ENCODE measurements around the gene NKG7. TPM values are rescaled to one million over a fixed set of nuclear protein-coding genes. Genes with fewer than 3 reads are reported as not detected.

NKG7 gene
- total and polyA plus RNA-seq, 8 donors: 2.8 to 50.1 (median 6.0) TPM

DNA sequence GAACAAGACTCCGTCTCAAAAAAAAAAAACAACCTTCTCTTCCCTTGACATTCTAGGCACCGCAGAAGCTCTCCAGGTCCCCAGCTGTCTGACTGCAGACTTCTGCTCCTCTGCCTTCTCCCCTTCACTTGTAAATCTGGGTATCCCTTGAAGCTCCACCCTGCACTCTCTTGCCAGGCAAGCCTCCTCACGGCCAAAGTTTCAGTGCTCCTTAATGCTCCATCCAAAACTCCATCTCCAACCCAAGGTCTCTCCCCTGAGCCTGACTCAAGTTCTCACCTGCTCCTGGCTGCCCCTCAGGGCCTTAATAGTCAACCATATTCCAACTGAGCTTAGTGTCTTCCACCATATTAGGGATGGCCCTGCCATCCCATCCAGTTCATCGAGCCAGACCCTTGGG lies 2.2 kb downstream of the NKG7 start:
- Histone ChIP-seq H3K27ac (peak overlapping the region in 1 of 2 donors; percentile 81), H3K9me3 (no peaks in the 10 kb centered on the region), H3K4me1 (peaks cover 0 to 61% of the 10 kb centered on the region in 2 donors), H3K36me3 (no peaks in the 10 kb centered on the region), H3K27me3 (no peaks in the 10 kb centered on the region), H3K4me3 (peak overlapping the region in 1 of 2 donors; percentile 14)
- ATAC-seq (no peak), DNase-seq (no peak)
- TF ChIP-seq, protein P1, sequence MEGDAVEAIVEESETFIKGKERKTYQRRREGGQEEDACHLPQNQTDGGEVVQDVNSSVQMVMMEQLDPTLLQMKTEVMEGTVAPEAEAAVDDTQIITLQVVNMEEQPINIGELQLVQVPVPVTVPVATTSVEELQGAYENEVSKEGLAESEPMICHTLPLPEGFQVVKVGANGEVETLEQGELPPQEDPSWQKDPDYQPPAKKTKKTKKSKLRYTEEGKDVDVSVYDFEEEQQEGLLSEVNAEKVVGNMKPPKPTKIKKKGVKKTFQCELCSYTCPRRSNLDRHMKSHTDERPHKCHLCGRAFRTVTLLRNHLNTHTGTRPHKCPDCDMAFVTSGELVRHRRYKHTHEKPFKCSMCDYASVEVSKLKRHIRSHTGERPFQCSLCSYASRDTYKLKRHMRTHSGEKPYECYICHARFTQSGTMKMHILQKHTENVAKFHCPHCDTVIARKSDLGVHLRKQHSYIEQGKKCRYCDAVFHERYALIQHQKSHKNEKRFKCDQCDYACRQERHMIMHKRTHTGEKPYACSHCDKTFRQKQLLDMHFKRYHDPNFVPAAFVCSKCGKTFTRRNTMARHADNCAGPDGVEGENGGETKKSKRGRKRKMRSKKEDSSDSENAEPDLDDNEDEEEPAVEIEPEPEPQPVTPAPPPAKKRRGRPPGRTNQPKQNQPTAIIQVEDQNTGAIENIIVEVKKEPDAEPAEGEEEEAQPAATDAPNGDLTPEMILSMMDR (IDR thresholded peaks at IDR 0.05): no peak
- intact Hi-C loops (cut with DNase I): no loop called here

DNA sequence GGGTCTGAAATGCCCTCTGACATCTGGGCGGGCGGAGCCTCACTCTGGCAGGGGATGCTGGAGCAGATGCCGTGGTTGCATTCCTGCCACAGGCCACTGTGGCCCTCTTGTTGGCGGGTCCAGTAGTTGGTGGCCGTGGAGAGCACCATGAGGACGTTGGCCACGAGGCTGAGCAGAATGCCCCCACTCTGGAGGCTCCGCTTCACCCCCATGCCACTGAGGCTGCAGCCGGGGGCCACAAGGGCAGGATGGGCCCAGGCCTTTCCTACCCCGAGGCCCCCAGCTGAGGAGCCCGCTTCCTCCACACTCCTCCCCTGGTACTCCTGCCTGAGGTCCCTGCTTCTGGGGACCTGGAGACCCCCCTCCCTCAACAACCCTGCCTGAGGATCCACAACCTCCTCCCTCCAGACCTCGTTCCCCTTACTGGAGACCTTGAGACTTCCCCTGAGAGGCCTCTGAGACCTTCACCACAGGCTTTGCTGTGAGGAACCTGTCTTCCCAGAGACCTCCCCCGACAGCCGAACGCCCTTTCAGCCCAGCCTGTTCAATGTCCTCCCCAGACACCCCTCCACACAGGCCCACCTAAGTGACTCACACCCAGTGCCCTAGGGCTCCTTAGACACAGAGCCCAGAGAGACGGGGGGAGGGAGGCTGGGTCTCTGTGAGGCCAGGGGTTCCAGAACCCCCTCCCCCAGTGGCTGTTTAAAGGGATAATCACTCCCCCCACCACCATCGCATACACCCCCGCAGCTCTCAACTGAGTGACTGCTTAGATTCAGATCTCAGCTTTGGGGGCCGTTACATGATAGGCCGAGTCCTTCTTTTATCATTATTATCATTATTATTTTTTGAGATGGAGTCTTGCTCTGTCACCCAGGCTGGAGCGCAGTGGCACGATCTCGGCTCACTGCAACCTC lies 3.8 kb downstream of the NKG7 start, which contains the start of gene CLDND2:
CLDND2 (minus strand) TSS at position 638 of the 917 bp plus-strand sequence; CDS start at position 212, 426 bp downstream.
- DNase-seq (no peak), ATAC-seq (no peak)
- H3K4me1 ChIP-seq: peaks cover 0 to 63% of the 10 kb centered on the region in 2 donors
- TF ChIP-seq, protein P1 (IDR thresholded peaks at IDR 0.05): no peak
- H3K4me3 ChIP-seq: peak within 1 kb of the TSS; percentile 52 to 65
- intact Hi-C loops (cut with DNase I): no loop called here
- H3K36me3 ChIP-seq: no peaks in the 10 kb centered on the region
- H3K27ac ChIP-seq: peak within 1 kb of the TSS; percentile 72 to 95
- H3K9me3 ChIP-seq: no peaks in the 10 kb centered on the region
- no peaks in the 10 kb centered on the region for H3K27me3 ChIP-seq

DNA sequence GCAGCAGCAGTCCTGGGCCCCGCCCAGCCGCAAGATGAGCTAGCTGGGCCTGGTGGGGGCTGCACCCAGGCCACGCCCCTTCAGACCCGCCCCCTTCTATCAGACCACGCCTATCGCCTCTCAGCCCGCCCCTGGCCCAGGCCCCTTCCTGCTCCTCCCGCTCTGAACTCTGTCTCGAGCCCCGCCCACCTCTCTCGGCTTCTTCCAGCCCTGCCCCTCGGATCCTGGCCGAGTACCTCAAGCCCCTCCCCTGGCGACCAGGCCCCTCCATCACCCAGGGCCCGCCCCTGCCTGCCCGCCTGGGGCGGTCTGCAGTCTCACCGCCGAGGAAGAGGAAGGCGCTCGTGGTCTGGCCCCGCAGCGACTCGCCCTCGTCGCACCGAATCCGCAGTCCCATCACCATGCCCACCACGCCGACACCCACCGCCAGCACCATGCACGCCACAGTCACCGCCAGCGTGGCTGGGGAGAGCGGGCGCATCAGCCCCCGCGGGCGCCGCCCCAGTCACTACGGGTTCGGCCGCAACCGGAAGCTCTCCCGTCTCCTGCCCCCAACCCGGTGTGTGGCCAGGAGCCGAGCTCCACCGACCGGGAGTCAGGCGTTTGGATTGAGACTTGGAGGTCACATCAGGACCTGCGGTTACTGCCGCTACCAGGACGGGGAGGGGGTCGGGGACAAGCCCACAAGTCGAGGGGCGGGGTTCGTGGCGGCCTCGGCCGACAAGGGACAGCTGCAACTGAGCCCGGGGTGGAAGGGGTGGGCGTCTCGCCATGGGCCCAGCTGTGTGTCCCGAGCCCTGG lies 4.7 kb downstream of the NKG7 start:
- Histone ChIP-seq H3K36me3 (no peaks in the 10 kb centered on the region), H3K27me3 (no peaks in the 10 kb centered on the region), H3K27ac (peak overlapping the region; percentile 95), H3K4me3 (peak overlapping the region; percentile 52 to 65), H3K4me1 (peaks cover 0 to 65% of the 10 kb centered on the region in 2 donors), H3K9me3 (no peaks in the 10 kb centered on the region)
- ATAC-seq: peak; percentile 89
- intact Hi-C loops (cut with DNase I): no loop called here
- TF ChIP-seq, protein P1 (IDR thresholded peaks at IDR 0.05): no peak
- peak; percentile 98 to 100 (median 100) for DNase-seq

DNA sequence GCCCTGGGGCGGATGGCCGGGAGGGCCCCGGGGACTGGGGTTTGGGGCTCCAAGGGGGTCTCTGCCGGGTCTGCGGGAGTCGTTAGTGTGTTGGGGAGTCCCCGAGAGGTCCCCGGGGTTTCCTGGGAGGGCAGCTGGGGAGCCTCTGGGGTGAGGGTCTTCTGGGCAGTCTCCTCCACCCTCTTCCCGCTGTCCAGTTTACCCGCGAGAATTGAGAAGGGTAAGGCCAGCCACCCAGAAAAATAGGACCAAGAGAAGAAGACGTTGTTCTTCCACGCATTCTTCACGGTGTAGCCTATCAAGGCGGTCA lies 5.2 kb downstream of the NKG7 start:
- peak overlapping the region; percentile 52 to 65 for H3K4me3 ChIP-seq
- no peaks in the 10 kb centered on the region for H3K9me3 ChIP-seq
- peaks cover 0 to 65% of the 10 kb centered on the region in 2 donors for H3K4me1 ChIP-seq
- H3K27ac ChIP-seq: peak overlapping the region; percentile 95
- peak in 1 of 4 donors; percentile 90 for DNase-seq
- intact Hi-C loops (cut with DNase I): no loop called here
- peak; percentile 0 for ATAC-seq
- no peaks in the 10 kb centered on the region for H3K36me3 ChIP-seq
- no peaks in the 10 kb centered on the region for H3K27me3 ChIP-seq
- TF ChIP-seq, protein P1 (IDR thresholded peaks at IDR 0.05): no peak

All from left lung (tissue), 10 donors.